Glutamatergic neuron (in vitro differentiated cells): Measurements from ENCODE around the gene USP25. TPM values are rescaled to one million over a fixed set of nuclear protein-coding genes. Genes with fewer than 3 reads are reported as not detected.
"Not testable (repeated sequence)": the region's sequence is repeated elsewhere in the genome, so short reads cannot be mapped to it uniquely, and the experiment has no call there.

Source experiments
- DNase-seq: peaks from one replicate; pipeline ENCODE4 v3.0.0; 2022
- H3K27ac Mint-ChIP-seq: one replicate; pipeline ENCODE4 v1.8.0; 2020; ENCODE audit warnings: mild to moderate bottlenecking, mixed read lengths, inconsistent platforms; ENCODE audit not compliant: unreplicated experiment
- H3K27me3 Mint-ChIP-seq: one replicate; pipeline ENCODE4 v1.8.0; 2020; ENCODE audit warnings: mild to moderate bottlenecking, moderate library complexity, mixed read lengths, inconsistent platforms; ENCODE audit not compliant: unreplicated experiment
- H3K36me3 Mint-ChIP-seq: one replicate; pipeline ENCODE4 v1.8.0; 2020; ENCODE audit warnings: mild to moderate bottlenecking, mixed read lengths, inconsistent platforms; ENCODE audit not compliant: unreplicated experiment
- H3K4me1 Mint-ChIP-seq: one replicate; pipeline ENCODE4 v1.8.0; 2020; ENCODE audit warnings: mild to moderate bottlenecking, low read depth, mixed read lengths, inconsistent platforms; ENCODE audit not compliant: unreplicated experiment
- H3K4me3 Mint-ChIP-seq: one replicate; pipeline ENCODE4 v1.8.0; 2020; ENCODE audit warnings: mild to moderate bottlenecking, mixed read lengths, inconsistent platforms; ENCODE audit not compliant: unreplicated experiment
- H3K9me3 Mint-ChIP-seq: one replicate; pipeline ENCODE4 v1.8.0; 2020; ENCODE audit warnings: mild to moderate bottlenecking, moderate library complexity, mixed read lengths, inconsistent platforms; ENCODE audit not compliant: unreplicated experiment
- CTCF ChIP-seq: fragments of 200-600 bp; sonication (generic); IDR thresholded peaks from one replicate; pipeline ENCODE4 v1.5.0; 2021; ENCODE audit not compliant: partially characterized antibody, unreplicated experiment
- total RNA-seq: library from RNA; stranded (reverse); fragmentation: NEBNext Ultra II Directional; extraction: Animal tissue kit (Norgen Biotek cat#: 25700); gene quantifications from one replicate; pipeline ENCODE4 v1.2.1, GENCODE V29; 2021; ENCODE audit not compliant: unreplicated experiment

USP25 gene
- total RNA-seq, 1 donor from 2014 or later, result 16.3 TPM

DNA sequence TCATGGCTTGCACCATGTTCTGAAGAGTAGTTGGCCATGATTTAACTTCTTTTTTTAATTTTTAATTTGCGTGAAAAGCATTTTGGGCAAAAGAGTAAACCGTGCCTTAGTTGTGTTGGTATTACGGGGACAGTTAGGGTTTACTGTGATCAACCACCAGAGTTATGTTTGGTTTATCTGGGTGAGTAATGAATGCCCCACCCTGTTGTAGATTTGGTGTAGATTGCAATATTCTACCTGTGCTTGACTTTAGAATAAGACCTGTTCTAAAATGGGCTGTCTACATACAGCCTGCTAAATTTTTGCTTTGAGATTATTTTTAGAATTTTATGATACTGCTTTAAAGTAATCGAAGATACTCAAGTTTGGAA, 1.4 kb downstream of the USP25 start:
- Mint-ChIP-seq H3K4me1 (peaks cover 1% of the 10 kb centered on the region), H3K27ac (no peak overlapping the region), H3K9me3 (peaks cover 8% of the 10 kb centered on the region), H3K27me3 (peaks cover 7% of the 10 kb centered on the region), H3K36me3 (no peaks in the 10 kb centered on the region), H3K4me3 (peak overlapping the region; percentile 95)
- no peak for TF ChIP-seq CTCF
- no peak for DNase-seq

GRCh38 chr21:15732290-15732995, 2.7 kb downstream of the USP25 start:
- no peak overlapping the region for H3K4me3 Mint-ChIP-seq
- H3K27me3 Mint-ChIP-seq, result peaks cover 7% of the 10 kb centered on the region
- H3K27ac Mint-ChIP-seq, result no peak overlapping the region
- peaks cover 1% of the 10 kb centered on the region for H3K4me1 Mint-ChIP-seq
- TF ChIP-seq CTCF, result no peak
- H3K36me3 Mint-ChIP-seq, result no peaks in the 10 kb centered on the region
- DNase-seq, result no peak
- H3K9me3 Mint-ChIP-seq, result peaks cover 8% of the 10 kb centered on the region

GRCh38 chr21:15732996-15733329, 3.2 kb downstream of the USP25 start:
- H3K4me1 Mint-ChIP-seq, result peaks cover 1% of the 10 kb centered on the region
- no peak for DNase-seq
- no peak for TF ChIP-seq CTCF
- H3K27ac Mint-ChIP-seq, result no peak overlapping the region
- peaks cover 2% of the 10 kb centered on the region for H3K36me3 Mint-ChIP-seq
- H3K9me3 Mint-ChIP-seq, result peaks cover 8% of the 10 kb centered on the region
- H3K4me3 Mint-ChIP-seq, result no peak overlapping the region
- H3K27me3 Mint-ChIP-seq, result peaks cover 7% of the 10 kb centered on the region

DNA sequence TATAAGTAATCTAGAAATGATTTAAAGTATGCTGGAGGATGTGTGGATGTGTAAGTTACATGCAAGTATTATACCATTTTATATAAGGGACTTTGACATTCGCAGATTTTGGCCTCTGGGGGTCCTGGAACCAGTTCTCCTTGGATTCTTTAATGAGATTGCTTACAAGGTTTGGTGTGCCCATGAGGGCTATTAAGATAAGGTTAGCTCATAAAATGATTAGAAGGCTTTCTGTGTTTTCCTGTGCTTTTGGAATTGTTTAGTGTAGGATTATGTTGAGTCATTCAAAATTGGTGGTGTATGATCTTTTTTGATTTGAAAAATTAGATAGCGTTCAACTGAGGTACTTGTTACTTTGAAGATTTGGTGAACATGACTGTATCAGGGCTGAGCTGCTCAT, 5.6 kb downstream of the USP25 start:
- Mint-ChIP-seq H3K27me3 (peaks cover 6% of the 10 kb centered on the region), H3K27ac (no peak overlapping the region), H3K4me3 (no peak overlapping the region), H3K4me1 (peaks cover 14% of the 10 kb centered on the region), H3K9me3 (peaks cover 5% of the 10 kb centered on the region), H3K36me3 (peaks cover 5% of the 10 kb centered on the region)
- no peak for TF ChIP-seq CTCF
- DNase-seq, result no peak

GRCh38 chr21:15735931-15736330, 6.1 kb downstream of the USP25 start:
- H3K4me3 Mint-ChIP-seq, H3K27me3 Mint-ChIP-seq, DNase-seq, H3K9me3 Mint-ChIP-seq, H3K27ac Mint-ChIP-seq, H3K36me3 Mint-ChIP-seq: not testable (repeated sequence)
- H3K4me1 Mint-ChIP-seq, result peaks cover 14% of the 10 kb centered on the region

DNA sequence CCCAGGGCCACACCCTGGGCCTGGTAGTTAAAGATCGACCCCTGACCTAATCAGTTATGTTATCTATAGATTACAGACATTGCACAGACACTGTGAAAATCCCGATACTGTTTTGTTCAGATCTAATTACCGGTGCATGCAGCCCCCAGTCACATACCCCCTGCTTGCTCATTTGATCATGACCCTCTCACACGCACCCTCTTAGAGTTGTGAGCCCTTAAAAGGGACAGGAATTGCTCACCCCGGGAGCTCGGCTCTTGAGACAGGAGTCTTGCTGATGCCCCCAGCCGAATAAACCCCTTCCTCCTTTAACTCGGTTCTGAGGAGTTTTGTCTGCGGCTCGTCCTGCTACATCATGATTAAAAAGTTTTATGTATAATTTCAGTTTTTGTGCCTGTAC, 9.0 kb downstream of the USP25 start:
- peaks cover 20% of the 10 kb centered on the region for H3K4me1 Mint-ChIP-seq
- DNase-seq, H3K27me3 Mint-ChIP-seq, H3K4me3 Mint-ChIP-seq, H3K9me3 Mint-ChIP-seq, H3K27ac Mint-ChIP-seq, H3K36me3 Mint-ChIP-seq: not testable (repeated sequence)
